ENCODE results near the gene ARL13B.
A peak's percentile ranks its signal among the peaks of the same experiment; 100 is the strongest.
"Not testable (repeated sequence)": the region's sequence is repeated elsewhere in the genome, so short reads cannot be mapped to it uniquely, and the experiment has no call there.

The ARL13B gene
- total RNA-seq = 6.9 to 9.4 reads per million in 2 donors

DNA sequence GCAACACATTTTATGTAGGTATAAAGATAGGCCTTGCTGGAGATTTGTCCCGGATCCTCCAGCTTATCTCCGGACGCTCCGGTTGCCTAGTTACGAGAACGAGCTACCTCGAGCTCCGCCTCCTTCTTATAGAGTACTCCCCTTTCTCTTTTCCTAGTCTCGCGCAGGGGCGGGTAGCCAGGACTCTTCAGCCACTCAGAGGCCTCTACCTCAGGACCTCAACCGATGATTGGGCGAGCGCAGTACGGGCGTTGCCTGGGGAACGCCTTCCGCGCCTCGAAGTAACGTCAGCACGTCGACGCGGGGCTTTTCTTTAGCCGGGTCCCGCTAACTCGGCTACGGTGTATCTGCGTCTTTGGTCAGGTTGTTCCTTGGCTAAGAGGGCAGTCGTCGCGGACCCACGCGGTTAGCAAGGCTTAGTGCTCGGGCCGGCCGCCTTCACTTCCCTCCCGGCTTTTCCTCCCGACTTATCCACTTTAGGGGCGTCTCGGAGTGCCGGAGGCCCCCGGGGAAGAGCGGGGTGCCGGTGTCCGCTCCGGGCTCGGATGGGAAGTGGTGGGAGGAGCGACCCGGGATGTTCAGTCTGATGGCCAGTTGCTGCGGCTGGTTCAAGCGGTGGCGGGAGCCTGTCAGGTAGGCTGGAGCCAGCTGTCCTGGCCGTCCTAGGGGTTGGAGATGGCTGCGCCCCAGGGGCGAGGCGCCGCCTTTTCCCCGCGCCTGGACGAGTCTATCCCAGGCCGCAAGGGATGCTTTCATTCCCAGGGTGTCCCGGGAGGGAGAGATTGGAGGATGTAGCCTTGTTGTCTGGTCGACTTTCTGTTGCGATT is at the start of gene ARL13B:
Gene ARL13B (plus strand): TSS at position 306 of the 827 bp plus-strand sequence. CDS start 269 bp downstream, at position 575.
- DNase-seq = peak; percentile 77 to 98 (median 91)

DNA sequence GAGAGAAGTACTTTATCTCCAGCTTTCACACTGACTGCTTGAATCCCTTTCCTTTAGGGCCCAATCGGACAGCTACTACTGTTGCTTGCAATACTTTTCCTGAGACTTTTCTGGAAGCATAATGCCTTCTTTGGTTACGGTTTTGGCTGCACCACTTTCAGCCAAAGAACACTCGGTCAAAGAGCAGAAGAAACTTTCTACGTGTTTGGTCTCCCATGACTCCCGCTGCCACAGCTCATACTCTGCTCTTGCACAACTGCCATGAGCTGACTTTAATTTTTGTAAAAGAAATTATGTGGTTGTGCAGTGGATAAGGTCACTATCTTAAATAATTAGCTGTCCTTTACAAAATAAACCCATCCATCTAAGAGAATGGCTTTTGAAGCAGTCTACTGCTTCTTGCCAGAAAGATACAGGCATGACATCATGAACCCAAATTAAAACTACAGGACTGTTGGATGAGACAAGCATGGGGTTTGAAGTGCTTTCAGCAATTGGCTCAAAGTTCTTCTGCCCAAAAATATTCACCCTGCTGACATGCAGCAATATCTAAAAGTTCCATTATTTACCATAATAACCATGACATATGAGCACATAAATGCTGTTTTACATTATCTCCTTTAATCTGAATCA is 48.2 kb upstream of the ARL13B start:
- no peak for DNase-seq

DNA sequence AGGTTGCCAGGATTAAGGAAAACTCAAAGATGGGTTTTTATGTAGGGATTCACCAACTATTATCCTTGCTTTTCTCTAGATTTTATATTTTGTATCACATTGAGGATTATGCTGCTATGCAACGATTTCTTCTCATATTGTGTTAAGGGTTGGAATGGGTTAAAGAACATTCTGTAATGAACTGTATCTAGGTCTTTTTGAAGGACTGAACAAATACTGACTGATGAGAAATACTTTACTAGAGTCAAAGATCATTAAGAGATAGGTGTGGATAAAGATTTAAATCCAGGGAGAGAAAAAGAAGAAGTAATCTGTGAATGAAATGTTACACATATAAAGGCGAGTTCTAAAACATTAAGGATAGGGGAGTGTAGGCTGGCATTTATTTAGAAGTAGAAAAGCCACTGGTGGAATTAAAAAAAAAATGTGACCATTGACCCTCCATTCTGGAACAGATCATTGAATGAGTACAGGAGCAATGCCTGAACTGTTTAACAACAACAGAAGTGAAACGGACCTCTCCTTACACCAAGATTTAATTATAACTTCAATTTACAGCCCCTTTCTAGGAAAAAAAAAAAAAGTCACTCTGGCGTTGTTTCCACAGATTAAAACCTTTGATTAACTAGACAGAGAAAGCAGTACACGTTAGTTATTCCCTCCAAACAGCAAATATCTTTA is 45.4 kb upstream of the ARL13B start:
- no peak for DNase-seq

DNA sequence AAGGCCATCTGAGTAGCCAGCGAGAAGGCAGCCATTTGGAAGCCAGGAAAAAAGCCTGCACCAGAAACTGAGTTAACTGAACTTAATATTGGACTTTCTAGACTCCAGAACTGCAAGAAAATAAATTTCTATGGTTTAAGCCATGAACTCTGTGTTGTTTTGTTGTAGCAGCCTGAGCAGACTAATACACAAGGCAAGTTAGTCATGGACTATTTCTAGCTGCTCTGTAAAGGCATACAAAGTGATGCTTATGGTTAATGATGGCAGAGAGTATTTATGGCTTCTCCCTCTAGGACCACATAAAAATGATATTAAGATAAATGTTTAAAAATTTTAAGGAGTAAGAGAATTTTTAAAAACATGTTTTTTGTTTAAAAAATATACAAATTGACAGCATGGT is 43.4 kb upstream of the ARL13B start:
- no peak for DNase-seq

DNA sequence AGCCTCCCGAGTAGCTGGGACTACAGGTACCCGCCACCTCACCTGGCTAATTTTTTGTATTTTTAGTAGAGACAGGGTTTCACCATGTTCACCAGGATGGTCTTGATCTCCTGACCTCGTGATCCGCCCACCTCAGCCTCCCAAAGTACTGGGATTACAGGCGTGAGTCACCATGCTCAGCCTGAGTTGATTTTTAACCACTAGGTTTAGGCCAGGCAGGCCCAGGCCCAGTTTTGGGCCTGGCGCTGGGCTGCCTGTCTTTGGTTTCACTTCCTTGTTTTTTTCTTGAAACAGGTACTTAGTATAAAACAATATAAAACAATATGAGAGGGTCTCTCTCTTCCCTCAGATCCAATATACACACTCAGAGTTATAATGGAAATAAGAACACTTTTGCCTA is 42.5 kb upstream of the ARL13B start:
- DNase-seq = not testable (repeated sequence)

DNA sequence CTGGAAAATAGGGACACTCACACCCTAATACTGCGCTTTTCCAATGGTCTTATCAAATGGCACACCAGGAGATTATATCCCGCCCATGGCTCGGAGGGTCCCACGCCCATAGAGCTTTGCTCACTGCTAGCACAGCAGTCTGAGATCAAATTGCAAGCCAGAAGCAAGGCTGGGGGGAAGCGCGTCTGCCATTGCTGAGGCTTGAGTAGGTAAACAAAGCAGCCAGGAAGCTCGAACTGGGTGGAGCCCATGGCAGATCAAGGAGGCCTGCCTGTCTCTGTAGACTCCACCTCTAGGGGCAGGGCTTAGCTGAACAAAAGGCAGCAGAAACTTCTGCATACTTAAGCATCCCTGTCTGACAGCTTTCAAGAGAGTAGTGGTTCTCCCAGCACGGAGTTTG is 30.0 kb upstream of the ARL13B start:
- DNase-seq = not testable (repeated sequence)

DNA sequence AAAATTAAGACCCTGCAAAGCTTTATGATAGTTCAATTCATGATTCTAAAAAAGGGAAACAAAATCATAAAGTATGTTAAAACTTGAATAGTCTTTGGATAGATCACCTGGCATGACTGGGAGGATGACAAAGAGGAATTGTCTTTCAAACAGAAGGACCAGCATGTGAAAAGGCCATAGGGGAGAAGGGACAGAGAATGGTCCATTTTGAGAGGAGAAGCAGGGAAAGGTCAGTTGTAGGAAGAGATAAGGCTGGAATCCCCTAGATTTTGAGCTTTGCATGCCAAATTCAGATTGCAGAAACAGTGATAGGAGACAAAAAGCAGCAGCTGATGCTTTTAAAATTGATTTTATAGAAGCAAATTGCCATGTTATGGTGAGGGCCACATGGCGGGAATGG is 18.9 kb upstream of the ARL13B start:
- no peak for DNase-seq

DNA sequence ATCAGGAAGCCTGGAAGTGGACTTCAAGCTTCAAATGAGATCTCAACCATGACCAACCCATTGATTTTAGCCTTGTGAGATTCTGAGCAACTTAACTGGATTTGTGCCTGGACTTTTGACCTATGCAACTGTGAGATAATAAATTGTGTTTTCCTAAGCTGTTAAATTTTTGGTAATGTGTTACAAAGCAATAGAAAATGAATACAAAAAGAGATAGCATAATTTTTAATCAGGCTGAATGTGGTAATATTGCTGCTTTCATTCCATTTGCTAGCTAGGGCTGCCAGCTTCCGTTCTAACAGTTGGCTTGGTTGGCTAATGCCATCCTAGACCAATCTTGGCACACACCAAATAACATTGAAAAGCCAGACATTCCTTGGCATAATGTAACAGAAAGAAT is 18.5 kb upstream of the ARL13B start:
- DNase-seq = no peak

DNA sequence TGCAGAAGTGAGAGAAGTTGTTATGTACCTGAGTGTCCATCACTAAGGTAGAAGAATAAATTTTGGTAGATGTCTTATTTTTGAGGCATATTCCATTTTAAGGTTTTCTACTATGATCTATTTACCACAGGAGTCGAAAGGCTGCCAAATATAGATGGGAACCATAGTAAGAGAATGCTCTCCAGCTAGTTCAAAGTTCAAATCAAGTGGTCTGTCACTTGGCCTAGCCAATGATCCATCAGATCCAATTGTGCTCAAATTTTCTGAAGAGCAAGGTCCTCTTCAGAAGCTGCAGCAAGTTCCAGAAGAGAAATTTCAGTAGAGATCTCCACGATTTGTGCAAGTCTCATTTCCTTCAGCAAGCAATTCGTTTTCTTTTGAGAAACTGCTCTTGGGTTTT is 17.2 kb upstream of the ARL13B start:
- DNase-seq = no peak

DNA sequence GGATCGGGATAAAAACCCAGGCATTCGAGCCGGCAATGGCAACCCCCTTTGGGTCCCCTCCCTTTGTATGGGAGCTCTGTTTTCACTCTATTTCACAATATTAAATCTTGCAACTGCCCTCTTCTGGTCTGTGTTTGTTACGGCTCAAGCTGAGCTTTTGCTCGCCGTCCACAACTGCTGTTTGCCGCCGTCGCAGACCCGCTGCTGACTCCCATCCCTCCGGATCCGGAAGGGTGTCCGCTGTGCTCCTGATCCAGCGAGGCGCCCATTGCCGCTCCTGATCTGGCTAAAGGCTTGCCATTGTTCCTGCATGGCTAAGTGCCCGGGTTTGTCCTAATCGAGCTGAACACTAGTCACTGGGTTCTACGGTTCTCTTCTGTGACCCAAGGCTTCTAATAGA is 14.8 kb upstream of the ARL13B start:
- not testable (repeated sequence) for DNase-seq

DNA sequence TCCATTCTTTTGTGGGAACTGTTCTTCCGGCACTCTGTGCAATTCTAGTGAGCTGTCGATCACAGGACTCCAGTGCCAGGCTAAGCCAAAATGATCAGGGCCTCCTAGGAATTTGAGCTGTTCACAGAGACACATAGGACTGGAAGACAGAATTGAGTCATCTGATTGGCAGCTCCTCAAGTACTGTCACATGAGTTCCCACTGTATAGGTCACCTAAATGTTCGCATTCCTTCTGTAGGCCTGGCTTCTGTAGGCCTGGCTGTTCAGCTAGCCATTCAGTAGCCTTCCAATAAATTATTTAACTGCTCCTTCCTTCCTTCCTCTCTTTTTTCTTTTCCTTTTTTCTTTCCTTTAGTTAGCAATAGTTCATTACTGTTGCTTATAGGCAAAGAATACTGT is 10.5 kb upstream of the ARL13B start:
- DNase-seq = no peak

DNA sequence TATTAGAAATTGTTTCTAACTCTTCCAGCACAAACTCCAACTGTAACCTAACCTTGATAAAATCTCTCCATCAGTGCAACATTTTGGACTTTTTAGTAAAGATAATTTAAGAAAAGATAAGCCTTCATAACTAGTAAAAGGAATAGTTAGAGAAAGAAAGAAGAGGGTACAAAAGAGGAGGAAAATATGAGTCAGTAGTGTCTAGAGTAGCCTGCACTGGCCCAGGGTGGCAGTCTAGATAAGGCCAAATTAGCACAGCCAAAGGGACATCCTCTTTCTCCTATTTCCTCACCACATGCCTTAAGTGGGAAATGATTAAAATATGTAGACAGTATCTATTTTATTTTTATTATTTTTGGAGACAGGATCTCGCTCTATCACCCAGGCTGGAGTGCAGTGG is 10.0 kb upstream of the ARL13B start:
- no peak for DNase-seq

DNA sequence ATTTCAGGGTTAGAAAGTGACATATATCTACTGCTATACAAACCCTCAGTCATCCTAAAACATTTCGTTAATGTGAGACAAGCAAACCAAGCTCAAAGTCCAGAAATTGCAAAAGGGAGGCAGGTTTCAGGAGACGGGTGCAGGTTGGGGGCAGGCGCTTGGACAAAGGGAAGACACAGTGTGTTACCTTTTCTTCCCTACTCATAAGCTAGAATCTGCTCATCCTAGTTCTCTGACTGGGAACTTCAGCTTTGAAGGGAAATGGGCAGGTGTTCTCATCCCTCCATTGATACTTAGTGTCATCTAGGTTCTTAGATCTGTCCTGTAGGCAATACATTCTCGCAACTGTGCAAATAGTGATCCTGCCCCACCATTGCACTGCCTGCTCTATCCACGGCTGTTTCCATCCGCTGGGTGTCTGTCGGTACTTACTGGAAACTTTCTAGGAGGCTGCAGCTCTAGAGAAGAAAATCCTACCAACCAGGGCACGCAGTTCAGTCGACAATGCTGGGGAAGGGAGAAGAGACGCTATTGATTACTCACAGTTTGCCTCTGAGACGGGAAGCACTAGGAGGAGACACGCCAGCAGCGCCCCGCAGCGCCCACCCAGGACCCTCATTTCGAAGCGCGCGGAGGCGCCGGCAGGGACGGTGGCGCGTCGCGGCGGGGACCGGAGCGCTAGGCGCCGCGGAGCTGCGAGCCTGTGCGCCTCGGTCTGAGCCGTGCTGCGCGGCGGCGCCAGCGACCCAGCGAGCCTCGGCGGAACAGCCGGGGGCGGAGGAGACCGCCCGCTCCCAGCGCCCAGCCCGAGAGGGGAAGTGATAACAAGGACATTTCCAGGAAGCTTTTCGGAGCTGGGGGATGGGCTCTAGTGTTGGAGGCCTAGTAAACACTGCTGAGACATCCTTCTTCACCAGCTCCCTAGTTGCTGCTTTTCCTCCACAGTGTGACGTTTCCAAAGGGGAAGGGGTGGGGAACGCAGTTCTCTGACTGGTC is 6.5 kb upstream of the ARL13B start, which contains the start of gene PROS1:
Gene PROS1 (minus strand): TSS at position 766 of the 996 bp plus-strand sequence. CDS start 147 bp downstream, at position 619.
- peak in 4 of 5 experiments; percentile 8 to 58 (median 20) for DNase-seq

DNA sequence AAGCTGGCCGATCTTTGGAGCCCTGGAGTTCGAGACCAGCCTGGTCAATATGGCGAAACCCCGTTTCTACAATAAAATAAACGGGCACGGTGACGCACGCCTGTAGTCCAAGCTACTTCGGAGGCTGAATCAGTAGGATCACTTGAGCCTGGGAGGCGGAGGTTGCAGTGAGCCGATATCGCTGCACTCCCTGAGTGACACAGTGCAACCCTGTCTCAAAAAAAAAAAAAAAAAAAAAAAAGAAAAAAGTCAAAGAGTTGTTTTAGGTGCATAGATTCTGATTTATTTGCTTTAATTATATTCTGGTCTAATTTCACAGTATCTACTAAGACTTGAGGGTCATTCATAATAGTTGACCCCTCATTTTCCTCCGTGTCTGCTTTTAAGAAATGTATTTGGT is 1.7 kb downstream of the ARL13B start:
- no peak for DNase-seq

DNA sequence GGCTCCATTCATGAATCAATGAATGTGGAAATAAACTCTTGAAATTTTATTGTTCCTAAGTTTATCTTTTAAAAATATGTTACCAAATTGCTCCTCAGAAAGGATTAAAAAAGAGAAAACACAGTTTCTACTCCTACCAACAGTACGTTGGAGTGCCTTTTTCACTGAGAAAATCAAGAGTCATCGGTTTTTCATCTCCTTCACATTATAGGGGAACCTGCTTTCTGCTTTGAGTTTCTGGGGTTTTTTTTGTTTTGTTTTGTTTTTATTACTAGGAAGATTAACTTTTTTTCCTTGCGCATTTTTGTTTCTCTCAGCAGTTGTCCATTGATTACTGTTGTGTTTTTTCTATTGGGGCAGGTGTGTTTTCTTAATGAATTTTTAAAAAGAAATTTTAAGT is 3.5 kb downstream of the ARL13B start:
- no peak for DNase-seq

DNA sequence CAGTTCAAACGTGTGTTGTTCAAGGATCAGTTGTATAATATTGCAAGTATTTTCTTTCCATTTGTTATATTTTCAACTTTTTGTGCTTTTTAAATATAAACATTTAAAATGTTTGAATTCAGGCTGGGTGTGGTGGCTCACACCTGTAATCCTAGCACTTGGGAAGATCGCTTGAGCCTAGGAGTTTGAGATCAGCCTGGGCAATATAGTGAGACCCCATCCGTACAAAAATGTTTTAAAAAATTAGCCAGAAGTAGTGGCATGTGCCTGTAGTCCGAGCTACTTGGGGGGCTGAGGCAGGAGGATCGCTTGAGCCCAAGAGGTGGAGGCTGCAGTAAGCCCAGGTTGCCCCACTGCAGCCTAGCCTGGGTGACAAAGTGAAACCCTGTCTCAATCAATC is 4.7 kb downstream of the ARL13B start:
- DNase-seq = no peak

DNA sequence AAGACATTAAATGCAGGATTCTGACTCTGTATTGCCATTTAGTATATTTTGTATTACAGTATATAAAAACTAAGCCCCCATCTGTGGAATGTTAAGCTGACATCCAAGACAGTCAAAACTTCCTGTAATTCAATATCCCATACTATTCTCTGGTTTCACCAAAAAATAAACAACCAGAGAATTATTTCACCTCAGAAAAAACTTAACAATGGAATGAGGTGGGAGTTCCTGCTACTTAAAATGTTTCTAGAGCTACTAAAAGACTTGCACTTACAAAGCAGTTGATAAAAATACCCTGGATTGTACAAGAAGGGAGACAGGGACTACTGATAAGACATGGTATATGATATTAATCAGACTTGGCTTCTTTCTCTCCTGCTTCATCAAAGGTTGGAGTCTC is 8.3 kb downstream of the ARL13B start:
- no peak for DNase-seq

DNA sequence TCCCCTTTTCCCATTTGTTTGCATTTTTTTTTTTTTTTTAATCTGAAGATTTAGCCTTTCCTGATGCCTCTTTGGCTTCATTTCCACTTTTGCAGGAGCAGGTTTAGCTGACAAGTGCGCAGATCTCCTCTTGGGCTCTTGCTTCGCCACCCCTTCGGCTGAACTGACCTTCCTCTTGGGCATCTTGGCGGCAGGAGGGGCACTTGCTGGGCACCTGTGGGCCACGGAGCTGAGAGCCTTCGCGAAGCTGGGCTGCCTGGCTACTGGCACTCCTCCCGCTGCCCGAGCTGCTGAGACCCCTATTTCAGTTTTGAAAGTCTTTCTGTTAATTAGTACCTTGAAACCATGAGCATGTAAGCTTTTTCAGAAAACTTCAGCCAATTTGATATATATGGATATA is 8.8 kb downstream of the ARL13B start:
- no peak for DNase-seq

DNA sequence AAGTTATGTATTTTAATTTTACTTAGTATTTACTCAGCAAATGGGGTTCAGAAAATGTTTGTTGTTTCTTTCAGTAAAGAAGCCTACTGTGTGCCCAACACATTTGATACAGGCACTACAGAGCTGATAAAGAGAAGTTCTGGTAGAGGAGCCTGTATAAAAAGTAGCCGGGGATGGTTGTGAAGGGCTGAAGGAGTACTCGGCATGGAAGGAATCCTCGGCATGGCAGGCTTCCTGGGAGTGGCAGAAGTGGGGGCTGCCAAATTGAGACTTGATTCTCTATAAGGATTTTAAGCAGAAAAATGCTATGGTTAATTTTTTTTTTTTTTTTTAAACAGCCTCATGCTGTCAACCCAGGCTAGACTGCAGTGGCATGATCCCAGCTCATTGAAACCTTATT is 9.3 kb downstream of the ARL13B start:
- no peak for DNase-seq

DNA sequence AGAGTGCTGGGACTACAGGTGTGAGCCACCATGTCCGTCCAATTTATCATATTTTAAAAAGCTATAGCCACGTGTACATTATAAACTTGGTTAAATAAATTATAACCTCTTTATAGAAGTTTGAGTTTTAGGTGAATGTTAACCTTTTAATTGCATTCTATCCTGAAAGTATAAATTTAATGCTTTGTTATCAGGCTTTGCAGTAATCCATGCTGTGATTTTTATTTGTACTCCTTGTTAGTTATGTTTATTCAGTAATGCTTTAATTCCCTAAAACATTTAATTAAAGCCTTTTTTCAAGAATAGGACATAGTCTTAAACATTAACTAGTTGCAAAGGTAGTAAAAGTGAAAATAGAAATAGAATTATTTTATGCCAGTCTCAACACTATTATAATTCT is 11.7 kb downstream of the ARL13B start:
- DNase-seq = no peak

DNA sequence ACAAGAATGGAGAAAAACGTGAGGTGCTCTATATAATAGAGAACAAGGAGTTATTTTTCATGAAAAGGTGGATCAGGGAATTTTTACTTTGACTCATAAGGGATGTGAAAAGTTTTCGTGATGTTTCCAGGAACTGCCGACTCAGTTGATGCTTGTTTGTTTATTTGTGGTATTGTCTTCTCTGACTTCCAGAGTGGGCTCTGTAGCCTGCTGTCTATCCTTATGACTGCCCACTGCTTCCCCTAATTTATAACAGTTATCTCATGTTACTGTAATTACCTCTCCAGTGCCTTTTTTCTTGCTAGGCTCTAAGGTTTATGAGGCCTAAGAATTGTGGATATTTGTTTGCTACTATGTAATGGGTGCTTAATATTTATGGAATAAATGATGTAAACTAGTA is 12.3 kb downstream of the ARL13B start:
- no peak for DNase-seq

DNA sequence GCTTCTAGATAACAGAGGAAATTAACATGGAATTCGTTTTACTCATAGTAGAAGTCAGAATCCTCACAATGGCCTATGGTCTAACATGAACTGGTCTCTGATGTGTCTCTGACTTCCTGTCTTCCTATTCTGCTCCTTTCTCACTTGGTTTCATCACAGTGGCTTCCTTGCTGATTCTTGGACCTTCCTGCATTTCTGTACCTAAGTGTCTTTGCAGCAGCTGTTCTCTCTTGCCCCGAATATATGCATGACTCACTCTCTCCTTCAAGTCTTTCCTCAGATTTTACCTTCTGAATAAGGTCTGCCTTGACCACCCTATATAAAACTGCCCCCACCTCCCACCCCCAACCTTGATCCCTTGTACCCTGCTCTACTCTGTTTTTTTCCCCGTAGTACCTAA is 14.1 kb downstream of the ARL13B start:
- DNase-seq = no peak

All from T-helper 2 cell (primary cell).